ENCODE results near the gene CASD1.

DNA sequence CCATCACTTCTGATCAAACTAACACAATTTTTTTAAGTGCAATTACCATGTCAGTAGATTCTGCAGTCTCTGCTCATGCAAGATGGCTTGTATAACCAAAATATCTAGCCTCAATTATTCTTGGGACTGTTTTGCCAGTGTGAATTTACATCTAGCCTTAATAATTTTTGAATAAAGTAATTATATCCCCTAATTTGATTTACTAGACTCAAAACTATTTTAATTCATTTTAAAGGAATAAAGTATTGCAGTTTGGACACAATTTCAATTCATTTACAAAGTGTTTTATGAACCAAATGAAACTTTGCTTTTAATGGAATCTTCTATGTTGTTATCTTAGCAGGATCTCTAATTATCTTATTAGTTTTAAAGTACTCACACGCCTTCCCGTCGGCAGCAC is 90.7 kb downstream of the CASD1 start:
- TF ChIP-seq, protein P1, sequence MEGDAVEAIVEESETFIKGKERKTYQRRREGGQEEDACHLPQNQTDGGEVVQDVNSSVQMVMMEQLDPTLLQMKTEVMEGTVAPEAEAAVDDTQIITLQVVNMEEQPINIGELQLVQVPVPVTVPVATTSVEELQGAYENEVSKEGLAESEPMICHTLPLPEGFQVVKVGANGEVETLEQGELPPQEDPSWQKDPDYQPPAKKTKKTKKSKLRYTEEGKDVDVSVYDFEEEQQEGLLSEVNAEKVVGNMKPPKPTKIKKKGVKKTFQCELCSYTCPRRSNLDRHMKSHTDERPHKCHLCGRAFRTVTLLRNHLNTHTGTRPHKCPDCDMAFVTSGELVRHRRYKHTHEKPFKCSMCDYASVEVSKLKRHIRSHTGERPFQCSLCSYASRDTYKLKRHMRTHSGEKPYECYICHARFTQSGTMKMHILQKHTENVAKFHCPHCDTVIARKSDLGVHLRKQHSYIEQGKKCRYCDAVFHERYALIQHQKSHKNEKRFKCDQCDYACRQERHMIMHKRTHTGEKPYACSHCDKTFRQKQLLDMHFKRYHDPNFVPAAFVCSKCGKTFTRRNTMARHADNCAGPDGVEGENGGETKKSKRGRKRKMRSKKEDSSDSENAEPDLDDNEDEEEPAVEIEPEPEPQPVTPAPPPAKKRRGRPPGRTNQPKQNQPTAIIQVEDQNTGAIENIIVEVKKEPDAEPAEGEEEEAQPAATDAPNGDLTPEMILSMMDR (IDR thresholded peaks at IDR 0.05; ENCODE audit: insufficient read depth, low read depth, low read length), result no peak
- no peak for TF ChIP-seq EZH2 (IDR thresholded peaks at IDR 0.05; ENCODE audit: insufficient read depth, low read length)
